Hematopoietic multipotent progenitor cell treated with erythropoietin and hydrocortisone succinate and interleukin-3 and kit ligand, for 15 days (in vitro differentiated cells): ENCODE results near the gene NPFFR1.
"Not testable (repeated sequence)": the region's sequence is repeated elsewhere in the genome, so short reads cannot be mapped to it uniquely, and the experiment has no call there.

ENCODE experiments used
- DNase-seq: peaks from one replicate; pipeline ENCODE4 v3.0.0-alpha.2; 2015; ENCODE audit warnings: low spot score

Gene NPFFR1

GRCh38 chr10:70222811-70223447 is 60.9 kb downstream of the NPFFR1 start:
- not testable (repeated sequence) for DNase-seq

GRCh38 chr10:70222340-70222794 is 61.4 kb downstream of the NPFFR1 start:
- no peak for DNase-seq

- no peak for DNase-seq
Measured at GRCh38 chr10:70221030-70221429, 62.8 kb downstream of the NPFFR1 start.

GRCh38 chr10:70212879-70213278 is 70.9 kb downstream of the NPFFR1 start:
- DNase-seq: no peak

GRCh38 chr10:70212277-70212676 is 71.5 kb downstream of the NPFFR1 start:
- DNase-seq: no peak

GRCh38 chr10:70206762-70207161 is 77.0 kb downstream of the NPFFR1 start:
- DNase-seq: no peak

GRCh38 chr10:70201105-70201504 is 82.7 kb downstream of the NPFFR1 start:
- no peak for DNase-seq

- DNase-seq: no peak
Measured at GRCh38 chr10:70198696-70199466, 84.9 kb downstream of the NPFFR1 start.
